Cardiac fibroblast (primary cell): ENCODE data around the gene PARP11.

ENCODE experiments used
- DNase-seq, 2 donors: peaks; one replicate each; pipeline versions ENCODE4 v3.0.0 to v3.0.0-alpha.2; 2010; ENCODE audit warnings: low read depth in 2 of 2
- H3K4me3 ChIP-seq, 2 donors: replicated peaks in 1 of 2; 1 replicate in 1 of 2; 2 replicates in 1 of 2; pipeline ENCODE4 v1.5.1; 2011; ENCODE audit warnings: low read depth in 2 of 2, low read length in 2 of 2, mild to moderate bottlenecking in 2 of 2, moderate library complexity in 1 of 2
- TF ChIP-seq, protein P1 (sequence below): IDR thresholded peaks from one replicate; pipeline ENCODE4 v1.5.1; 2011; ENCODE audit warnings: low read depth, mild to moderate bottlenecking, low read length, inconsistent platforms

Gene PARP11

GRCh38 chr12:3761116-3761735 is 112.0 kb downstream of the PARP11 start:
- no peak overlapping the region for H3K4me3 ChIP-seq
- TF ChIP-seq, protein P1, sequence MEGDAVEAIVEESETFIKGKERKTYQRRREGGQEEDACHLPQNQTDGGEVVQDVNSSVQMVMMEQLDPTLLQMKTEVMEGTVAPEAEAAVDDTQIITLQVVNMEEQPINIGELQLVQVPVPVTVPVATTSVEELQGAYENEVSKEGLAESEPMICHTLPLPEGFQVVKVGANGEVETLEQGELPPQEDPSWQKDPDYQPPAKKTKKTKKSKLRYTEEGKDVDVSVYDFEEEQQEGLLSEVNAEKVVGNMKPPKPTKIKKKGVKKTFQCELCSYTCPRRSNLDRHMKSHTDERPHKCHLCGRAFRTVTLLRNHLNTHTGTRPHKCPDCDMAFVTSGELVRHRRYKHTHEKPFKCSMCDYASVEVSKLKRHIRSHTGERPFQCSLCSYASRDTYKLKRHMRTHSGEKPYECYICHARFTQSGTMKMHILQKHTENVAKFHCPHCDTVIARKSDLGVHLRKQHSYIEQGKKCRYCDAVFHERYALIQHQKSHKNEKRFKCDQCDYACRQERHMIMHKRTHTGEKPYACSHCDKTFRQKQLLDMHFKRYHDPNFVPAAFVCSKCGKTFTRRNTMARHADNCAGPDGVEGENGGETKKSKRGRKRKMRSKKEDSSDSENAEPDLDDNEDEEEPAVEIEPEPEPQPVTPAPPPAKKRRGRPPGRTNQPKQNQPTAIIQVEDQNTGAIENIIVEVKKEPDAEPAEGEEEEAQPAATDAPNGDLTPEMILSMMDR = no peak
- peak; percentile 20 to 51 for DNase-seq

- DNase-seq = no peak
- no peak overlapping the region for H3K4me3 ChIP-seq
- TF ChIP-seq, protein P1 = no peak
Measured at GRCh38 chr12:3759878-3760277, 113.3 kb downstream of the PARP11 start.
